ENCODE measurements around the gene LYPD6B. TPM values are rescaled to one million over a fixed set of nuclear protein-coding genes. Genes with fewer than 3 reads are reported as not detected.
A peak's percentile ranks its signal among the peaks of the same experiment; 100 is the strongest.

Gene LYPD6B
- total RNA-seq, 1 experiment from 2014 or later: 0.37 TPM

DNA sequence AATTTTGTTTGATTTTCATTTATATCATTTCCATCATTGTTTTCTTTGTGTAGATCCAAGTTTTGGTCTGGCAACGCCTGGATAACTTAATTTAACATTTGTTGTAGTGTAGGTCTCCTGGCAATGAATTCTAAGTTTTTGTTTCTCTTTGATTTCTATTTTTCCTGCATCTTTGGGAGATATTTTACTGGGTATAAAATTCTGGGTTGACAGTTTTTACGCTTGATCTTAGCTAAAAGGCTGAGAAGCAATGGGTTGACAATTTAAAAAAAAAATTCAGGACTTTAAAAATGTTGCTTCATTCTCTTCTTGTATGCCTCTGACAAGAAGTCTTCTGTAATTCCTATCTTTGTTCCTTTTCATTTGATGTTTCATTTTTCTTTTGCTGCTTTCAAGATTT, 8.6 kb downstream of the LYPD6B start:
- Mint-ChIP-seq H3K36me3 (ENCODE audit: insufficient read depth, unreplicated experiment) (no peaks in the 10 kb centered on the region), H3K27ac (ENCODE audit: low read depth, unreplicated experiment) (no peak overlapping the region), H3K27me3 (ENCODE audit: insufficient read depth, unreplicated experiment) (no peaks in the 10 kb centered on the region), H3K9me3 (ENCODE audit: unreplicated experiment) (no peaks in the 10 kb centered on the region), H3K4me3 (ENCODE audit: unreplicated experiment) (no peak overlapping the region), H3K4me1 (ENCODE audit: insufficient read depth, unreplicated experiment) (peaks cover 14% of the 10 kb centered on the region)
- no peak for DNase-seq (ENCODE audit: unreplicated experiment)
- TF ChIP-seq, protein P1, sequence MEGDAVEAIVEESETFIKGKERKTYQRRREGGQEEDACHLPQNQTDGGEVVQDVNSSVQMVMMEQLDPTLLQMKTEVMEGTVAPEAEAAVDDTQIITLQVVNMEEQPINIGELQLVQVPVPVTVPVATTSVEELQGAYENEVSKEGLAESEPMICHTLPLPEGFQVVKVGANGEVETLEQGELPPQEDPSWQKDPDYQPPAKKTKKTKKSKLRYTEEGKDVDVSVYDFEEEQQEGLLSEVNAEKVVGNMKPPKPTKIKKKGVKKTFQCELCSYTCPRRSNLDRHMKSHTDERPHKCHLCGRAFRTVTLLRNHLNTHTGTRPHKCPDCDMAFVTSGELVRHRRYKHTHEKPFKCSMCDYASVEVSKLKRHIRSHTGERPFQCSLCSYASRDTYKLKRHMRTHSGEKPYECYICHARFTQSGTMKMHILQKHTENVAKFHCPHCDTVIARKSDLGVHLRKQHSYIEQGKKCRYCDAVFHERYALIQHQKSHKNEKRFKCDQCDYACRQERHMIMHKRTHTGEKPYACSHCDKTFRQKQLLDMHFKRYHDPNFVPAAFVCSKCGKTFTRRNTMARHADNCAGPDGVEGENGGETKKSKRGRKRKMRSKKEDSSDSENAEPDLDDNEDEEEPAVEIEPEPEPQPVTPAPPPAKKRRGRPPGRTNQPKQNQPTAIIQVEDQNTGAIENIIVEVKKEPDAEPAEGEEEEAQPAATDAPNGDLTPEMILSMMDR (IDR thresholded peaks at IDR 0.05; ENCODE audit: unreplicated experiment): no peak
- CTCF ChIA-PET: no interaction called here
- POLR2A ChIA-PET: interaction anchor here (0.7 to 1.3 kb wide), 2 partner anchors 13 to 18 kb away, joined by 4 to 5 read pairs; no protein-coding TSS in a partner anchor
- BruUV-seq (replicated peaks): no TSS peak
- intact Hi-C loops (cut with micrococcal nuclease): no loop called here

DNA sequence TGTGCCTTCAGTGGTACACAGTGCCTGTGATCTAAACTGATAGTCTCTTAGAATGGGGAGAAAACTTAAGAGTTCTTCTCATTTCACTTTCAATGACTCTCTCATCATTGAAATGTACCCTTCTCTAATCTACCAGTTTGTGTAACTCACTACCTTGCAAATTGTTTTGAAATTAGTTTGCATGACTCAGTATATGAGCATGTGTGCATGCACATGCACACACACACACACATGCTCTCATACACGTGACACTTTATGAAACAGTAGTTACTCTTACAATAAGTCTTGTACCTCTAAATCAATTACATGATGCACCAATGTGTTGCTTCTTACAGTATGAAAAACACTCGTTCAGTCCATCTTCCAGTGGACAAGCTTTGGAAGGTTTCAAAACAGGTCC, 10.6 kb downstream of the LYPD6B start:
- TF ChIP-seq, protein P1 (IDR thresholded peaks at IDR 0.05; ENCODE audit: unreplicated experiment): no peak
- intact Hi-C loops (cut with micrococcal nuclease): no loop called here
- POLR2A ChIA-PET: interaction anchor here (0.7 to 1.5 kb wide), 3 partner anchors 24 to 403 kb away, joined by 3 to 6 read pairs (median 5); no protein-coding TSS in a partner anchor
- H3K27me3 Mint-ChIP-seq (ENCODE audit: insufficient read depth, unreplicated experiment): no peaks in the 10 kb centered on the region
- CTCF ChIA-PET: interaction anchor here (0.6 to 2.3 kb wide), 5 partner anchors 8 to 536 kb away, joined by 3 to 10 read pairs (median 5); partner anchors contain the start of gene LYPD6B
- peak; percentile 37 for DNase-seq (ENCODE audit: unreplicated experiment)
- no peaks in the 10 kb centered on the region for H3K9me3 Mint-ChIP-seq (ENCODE audit: unreplicated experiment)
- H3K4me1 Mint-ChIP-seq (ENCODE audit: insufficient read depth, unreplicated experiment): peaks cover 14% of the 10 kb centered on the region
- no peak overlapping the region for H3K27ac Mint-ChIP-seq (ENCODE audit: low read depth, unreplicated experiment)
- BruUV-seq (replicated peaks): no TSS peak
- H3K4me3 Mint-ChIP-seq (ENCODE audit: unreplicated experiment): no peak overlapping the region
- no peaks in the 10 kb centered on the region for H3K36me3 Mint-ChIP-seq (ENCODE audit: insufficient read depth, unreplicated experiment)

DNA sequence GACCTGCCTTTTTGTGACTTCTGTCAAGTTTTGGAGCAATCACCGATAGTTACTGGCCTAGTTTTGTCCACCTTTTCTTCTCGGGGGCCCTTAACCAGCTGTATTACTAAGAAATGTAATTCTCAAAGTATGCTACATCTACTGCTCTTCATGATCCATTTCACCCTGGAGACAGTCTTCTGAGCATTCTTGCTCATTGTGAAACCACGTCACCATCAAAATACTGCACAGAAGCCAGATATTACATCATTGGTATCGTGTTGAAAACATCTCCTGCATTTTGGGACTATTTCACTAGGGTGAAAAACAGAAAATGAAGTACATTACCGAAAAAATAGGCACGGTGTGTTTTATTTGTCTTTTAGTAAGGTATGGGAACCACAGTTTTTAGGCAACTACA, 11.7 kb downstream of the LYPD6B start:
- no peak overlapping the region for H3K27ac Mint-ChIP-seq (ENCODE audit: low read depth, unreplicated experiment)
- ChIA-PET CTCF (interaction anchor here (2.3 kb wide), 1 partner anchor 32 kb away, joined by 10 read pairs; no protein-coding TSS in a partner anchor), POLR2A (interaction anchor here (0.6 to 1.5 kb wide), 2 partner anchors 25 to 46 kb away, joined by 3 to 6 read pairs; no protein-coding TSS in a partner anchor)
- no peaks in the 10 kb centered on the region for H3K9me3 Mint-ChIP-seq (ENCODE audit: unreplicated experiment)
- H3K27me3 Mint-ChIP-seq (ENCODE audit: insufficient read depth, unreplicated experiment): no peaks in the 10 kb centered on the region
- intact Hi-C loops (cut with micrococcal nuclease): no loop called here
- BruUV-seq (replicated peaks): no TSS peak
- TF ChIP-seq, protein P1 (IDR thresholded peaks at IDR 0.05; ENCODE audit: unreplicated experiment): no peak
- H3K4me1 Mint-ChIP-seq (ENCODE audit: insufficient read depth, unreplicated experiment): peaks cover 14% of the 10 kb centered on the region
- DNase-seq (ENCODE audit: unreplicated experiment): no peak
- no peak overlapping the region for H3K4me3 Mint-ChIP-seq (ENCODE audit: unreplicated experiment)
- no peaks in the 10 kb centered on the region for H3K36me3 Mint-ChIP-seq (ENCODE audit: insufficient read depth, unreplicated experiment)

DNA sequence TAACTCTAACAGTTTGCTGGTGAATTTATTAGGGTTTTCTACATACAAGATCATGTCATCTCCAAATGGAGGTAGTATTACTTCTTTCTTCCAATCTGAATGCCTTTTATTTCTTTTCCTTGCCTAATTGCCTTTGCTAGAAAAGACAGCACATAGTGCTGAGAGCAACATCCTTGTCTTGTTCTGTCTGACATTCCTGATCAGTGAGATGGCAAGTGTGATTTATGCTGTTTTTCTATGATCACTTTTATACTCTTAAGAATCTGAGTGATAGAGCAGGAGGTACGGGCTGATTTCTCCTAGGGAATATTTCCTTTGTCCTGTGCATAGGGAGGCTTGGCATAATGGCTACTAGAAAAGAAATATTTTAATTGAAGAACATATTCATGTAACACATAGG, 17.3 kb downstream of the LYPD6B start:
- no peak overlapping the region for H3K27ac Mint-ChIP-seq (ENCODE audit: low read depth, unreplicated experiment)
- no peak overlapping the region for H3K4me3 Mint-ChIP-seq (ENCODE audit: unreplicated experiment)
- DNase-seq (ENCODE audit: unreplicated experiment): no peak
- H3K27me3 Mint-ChIP-seq (ENCODE audit: insufficient read depth, unreplicated experiment): no peaks in the 10 kb centered on the region
- no peaks in the 10 kb centered on the region for H3K9me3 Mint-ChIP-seq (ENCODE audit: unreplicated experiment)
- no peaks in the 10 kb centered on the region for H3K4me1 Mint-ChIP-seq (ENCODE audit: insufficient read depth, unreplicated experiment)
- CTCF ChIA-PET: interaction anchor here (1.6 kb wide), 1 partner anchor 38 kb away, joined by 5 read pairs; no protein-coding TSS in a partner anchor
- POLR2A ChIA-PET: no interaction called here
- TF ChIP-seq, protein P1 (IDR thresholded peaks at IDR 0.05; ENCODE audit: unreplicated experiment): no peak
- intact Hi-C loops (cut with micrococcal nuclease): no loop called here
- no TSS peak for BruUV-seq (replicated peaks)
- H3K36me3 Mint-ChIP-seq (ENCODE audit: insufficient read depth, unreplicated experiment): no peaks in the 10 kb centered on the region

All from MCF 10A (cell line).